Astrocyte (in vitro differentiated cells and primary cell): ENCODE data around the gene THRAP3. TPM values are rescaled to one million over a fixed set of nuclear protein-coding genes. Genes with fewer than 3 reads are reported as not detected.

Experiments used
- DNase-seq: peaks from one replicate; pipeline ENCODE4 v3.0.0-alpha.2; 2010; ENCODE audit warnings: low read depth
- FAIRE-seq: peaks from 2 replicates; lab custom pipeline; 2011; peaks lifted over from hg19 to GRCh38; lab: Jason Lieb, UNC
- H2AFZ ChIP-seq: 2 replicates; pipeline ENCODE4 v1.6.0; 2012; ENCODE audit warnings: low read depth, low read length, inconsistent platforms
- H3K27ac ChIP-seq: 2 replicates; pipeline ENCODE4 v1.5.1; 2011; ENCODE audit warnings: low read depth, low read length, inconsistent platforms
- H3K27me3 ChIP-seq: 2 replicates; pipeline ENCODE4 v1.6.0; 2011; ENCODE audit warnings: low read length, inconsistent platforms; ENCODE audit not compliant: insufficient read depth
- H3K36me3 ChIP-seq: 2 replicates; pipeline ENCODE4 v1.5.1; 2011; ENCODE audit warnings: low read length, inconsistent platforms; ENCODE audit not compliant: insufficient read depth
- H3K4me1 ChIP-seq: 2 replicates; pipeline ENCODE4 v1.5.1; 2011; ENCODE audit warnings: low read length, inconsistent platforms; ENCODE audit not compliant: insufficient read depth
- H3K4me2 ChIP-seq: 2 replicates; pipeline ENCODE4 v1.6.0; 2012; ENCODE audit warnings: low read length, inconsistent platforms
- H3K4me3 ChIP-seq: 2 replicates; pipeline ENCODE4 v1.5.1; 2011; ENCODE audit warnings: low read depth, mild to moderate bottlenecking, low read length, inconsistent platforms; ENCODE audit not compliant: insufficient read depth
- H3K79me2 ChIP-seq: 2 replicates; pipeline ENCODE4 v1.6.0; 2012; ENCODE audit warnings: mild to moderate bottlenecking, low read length, inconsistent platforms; ENCODE audit not compliant: insufficient read depth
- H3K9ac ChIP-seq: 2 replicates; pipeline ENCODE4 v1.6.0; 2012; ENCODE audit warnings: mild to moderate bottlenecking, low read length, inconsistent platforms
- H3K9me3 ChIP-seq: 2 replicates; pipeline ENCODE4 v1.5.1; 2012; ENCODE audit warnings: low read depth, mild to moderate bottlenecking, low read length, inconsistent platforms; ENCODE audit not compliant: insufficient read depth
- H4K20me1 ChIP-seq: 2 replicates; pipeline ENCODE4 v1.6.0; 2012; ENCODE audit warnings: low read length, inconsistent platforms; ENCODE audit not compliant: insufficient read depth
- H3K27ac Mint-ChIP-seq: one replicate; pipeline ENCODE4 v1.8.0; 2021; ENCODE audit warnings: mild to moderate bottlenecking, mixed read lengths; ENCODE audit not compliant: unreplicated experiment
- H3K27me3 Mint-ChIP-seq: one replicate; pipeline ENCODE4 v1.8.0; 2021; ENCODE audit warnings: low read depth, mixed read lengths; ENCODE audit not compliant: unreplicated experiment
- H3K36me3 Mint-ChIP-seq: one replicate; pipeline ENCODE4 v1.8.0; 2021; ENCODE audit warnings: low read depth, mixed read lengths; ENCODE audit not compliant: unreplicated experiment
- H3K4me1 Mint-ChIP-seq: one replicate; pipeline ENCODE4 v1.8.0; 2021; ENCODE audit warnings: low read depth, mixed read lengths; ENCODE audit not compliant: unreplicated experiment
- H3K4me3 Mint-ChIP-seq: one replicate; pipeline ENCODE4 v1.8.0; 2021; ENCODE audit warnings: mild to moderate bottlenecking, moderate library complexity, mixed read lengths; ENCODE audit not compliant: unreplicated experiment
- H3K9me3 Mint-ChIP-seq: one replicate; pipeline ENCODE4 v1.8.0; 2021; ENCODE audit warnings: mild to moderate bottlenecking, mixed read lengths; ENCODE audit not compliant: unreplicated experiment
- CTCF ChIP-seq: IDR thresholded peaks from 2 replicates; pipeline ENCODE4 v1.5.1; 2011; ENCODE audit warnings: low read depth, mild to moderate bottlenecking, inconsistent platforms, low read length, moderate library complexity; ENCODE audit not compliant: insufficient read depth
- EZH2 ChIP-seq: IDR thresholded peaks from 2 replicates; pipeline ENCODE4 v1.6.1; 2012; ENCODE audit warnings: mild to moderate bottlenecking, low read length, inconsistent platforms; ENCODE audit not compliant: insufficient read depth
- total RNA-seq: library from RNA; stranded (reverse); gene quantifications from 2 replicates; pipeline ENCODE4 v1.2.1, GENCODE V29; 2021

The THRAP3 gene
- total RNA-seq, 1 donor from 2014 or later = 109 TPM

- H3K9me3 ChIP-seq = no peaks in the 10 kb centered on the region
- Mint-ChIP-seq H3K27ac (peak overlapping the region; percentile 78), H3K4me1 (peaks cover 10% of the 10 kb centered on the region), H3K9me3 (no peaks in the 10 kb centered on the region), H3K36me3 (no peaks in the 10 kb centered on the region), H3K27me3 (no peaks in the 10 kb centered on the region), H3K4me3 (peak overlapping the region; percentile 37)
- FAIRE-seq (no peak), DNase-seq (peak; percentile 42)
- H3K4me3 ChIP-seq = no peak overlapping the region
- TF ChIP-seq CTCF (no peak), EZH2 (no peak)
- H2AFZ ChIP-seq = peak overlapping the region; percentile 33
- H3K27ac ChIP-seq = no peak overlapping the region
- no peaks in the 10 kb centered on the region for H4K20me1 ChIP-seq
- H3K4me2 ChIP-seq = peak overlapping the region; percentile 57
- H3K79me2 ChIP-seq = no peaks in the 10 kb centered on the region
- peak overlapping the region; percentile 2 for H3K9ac ChIP-seq
- no peaks in the 10 kb centered on the region for H3K27me3 ChIP-seq
- H3K4me1 ChIP-seq = peaks cover 7% of the 10 kb centered on the region
- H3K36me3 ChIP-seq = no peaks in the 10 kb centered on the region
These were observed 20.5 kb upstream of the THRAP3 start for GRCh38 chr1:36203554-36204346.

- Mint-ChIP-seq H3K27me3 (no peaks in the 10 kb centered on the region), H3K9me3 (no peaks in the 10 kb centered on the region), H3K4me1 (peaks cover 10% of the 10 kb centered on the region), H3K36me3 (no peaks in the 10 kb centered on the region), H3K4me3 (no peak overlapping the region), H3K27ac (peak overlapping the region; percentile 62)
- Histone ChIP-seq H2AFZ (no peak overlapping the region), H3K4me1 (peaks cover 7% of the 10 kb centered on the region), H3K9ac (no peak overlapping the region), H4K20me1 (no peaks in the 10 kb centered on the region), H3K27me3 (no peaks in the 10 kb centered on the region), H3K9me3 (no peaks in the 10 kb centered on the region), H3K27ac (no peak overlapping the region), H3K4me3 (no peak overlapping the region), H3K36me3 (no peaks in the 10 kb centered on the region), H3K79me2 (no peaks in the 10 kb centered on the region), H3K4me2 (no peak overlapping the region)
- DNase-seq (no peak), FAIRE-seq (no peak)
- TF ChIP-seq EZH2 (no peak), CTCF (no peak)
These were observed 19.8 kb upstream of the THRAP3 start for GRCh38 chr1:36204347-36204909.
